Loucy (cell line): ENCODE data around the gene TLR9.

Experiments
- H2AFZ ChIP-seq: fragments of 200-600 bp; sonication (generic); 2 replicates; pipeline ENCODE4 v1.6.0; 2016; ENCODE audit warnings: antibody characterized with exemption, mild to moderate bottlenecking, low read length, moderate library complexity
- H3F3A ChIP-seq: fragments of 200-600 bp; 2 replicates; pipeline ENCODE4 v1.6.0; 2016; ENCODE audit warnings: antibody characterized with exemption, low read depth, mild to moderate bottlenecking
- H3K27me3 ChIP-seq: fragments of 200-600 bp; sonication (generic); 2 replicates; pipeline ENCODE4 v1.6.1; 2014; ENCODE audit warnings: low read length, mild to moderate bottlenecking; ENCODE audit not compliant: insufficient read depth, poor library complexity, severe bottlenecking
- H3K36me3 ChIP-seq: fragments of 200-600 bp; sonication (generic); 2 replicates; pipeline ENCODE4 v1.6.1; 2016; ENCODE audit warnings: low read length; ENCODE audit not compliant: insufficient read depth
- H3K4me1 ChIP-seq: fragments of 200-600 bp; sonication (generic); 2 replicates; pipeline ENCODE4 v1.5.1; 2014; ENCODE audit warnings: low read length, mild to moderate bottlenecking; ENCODE audit not compliant: insufficient read depth, poor library complexity, severe bottlenecking
- H3K4me2 ChIP-seq: fragments of 200-600 bp; sonication (generic); 2 replicates; pipeline ENCODE4 v1.6.0; 2014; ENCODE audit warnings: antibody characterized with exemption, low read length, low read depth, mild to moderate bottlenecking; ENCODE audit not compliant: poor library complexity, severe bottlenecking
- H3K4me3 ChIP-seq: fragments of 200-600 bp; sonication (generic); 2 replicates; pipeline ENCODE4 v1.5.1; 2014; ENCODE audit warnings: low read length, mild to moderate bottlenecking, mixed read lengths; ENCODE audit not compliant: poor library complexity, severe bottlenecking
- H3K79me2 ChIP-seq: fragments of 200-600 bp; sonication (generic); 2 replicates; pipeline ENCODE4 v1.6.1; 2014; ENCODE audit warnings: low read length; ENCODE audit not compliant: insufficient read depth
- H3K9ac ChIP-seq: fragments of 200-600 bp; sonication (generic); 2 replicates; pipeline ENCODE4 v1.6.0; 2014; ENCODE audit warnings: mild to moderate bottlenecking, low read depth, low read length, moderate library complexity; ENCODE audit not compliant: poor library complexity, severe bottlenecking
- H3K9me2 ChIP-seq: fragments of 200-600 bp; sonication (generic); replicated peaks from 2 replicates; pipeline ENCODE4 v1.6.1; 2016; ENCODE audit warnings: low read depth, low read length, mixed read lengths
- H3K9me3 ChIP-seq: fragments of 200-600 bp; sonication (generic); 2 replicates; pipeline ENCODE4 v1.6.1; 2014; ENCODE audit warnings: mild to moderate bottlenecking, antibody characterized with exemption, low read length, low read depth; ENCODE audit not compliant: insufficient read depth
- H4K20me1 ChIP-seq: fragments of 200-600 bp; sonication (generic); 2 replicates; pipeline ENCODE4 v1.6.0; 2014; ENCODE audit warnings: antibody characterized with exemption, low read length, mild to moderate bottlenecking; ENCODE audit not compliant: insufficient read depth, poor library complexity, severe bottlenecking
- CTCF ChIP-seq: fragments of 200-600 bp; sonication (generic); conservative IDR thresholded peaks from 2 replicates; pipeline ENCODE4 v1.5.1; 2014; ENCODE audit warnings: mild to moderate bottlenecking, antibody characterized with exemption, low read length
- EZH2phosphoT487 ChIP-seq: fragments of 200-600 bp; IDR thresholded peaks from 2 replicates; pipeline ENCODE4 v1.6.1; 2018; ENCODE audit warnings: antibody characterized with exemption, mild to moderate bottlenecking, moderate library complexity, borderline replicate concordance

TLR9 gene

GRCh38 chr3:52191663-52192062 lies 33.8 kb downstream of the TLR9 start:
- H2AFZ ChIP-seq: no peak overlapping the region
- no peaks in the 10 kb centered on the region for H3K79me2 ChIP-seq
- H3K9ac ChIP-seq: no peak overlapping the region
- no peak overlapping the region for H3K4me3 ChIP-seq
- H3K4me1 ChIP-seq: no peaks in the 10 kb centered on the region
- no peaks in the 10 kb centered on the region for H3F3A ChIP-seq
- no peak for TF ChIP-seq CTCF
- TF ChIP-seq EZH2phosphoT487: no peak
- H3K9me2 ChIP-seq: no peaks in the 10 kb centered on the region
- H3K27me3 ChIP-seq: no peaks in the 10 kb centered on the region
- H3K9me3 ChIP-seq: no peaks in the 10 kb centered on the region
- no peak overlapping the region for H3K4me2 ChIP-seq
- no peaks in the 10 kb centered on the region for H4K20me1 ChIP-seq
- H3K36me3 ChIP-seq: no peaks in the 10 kb centered on the region

DNA sequence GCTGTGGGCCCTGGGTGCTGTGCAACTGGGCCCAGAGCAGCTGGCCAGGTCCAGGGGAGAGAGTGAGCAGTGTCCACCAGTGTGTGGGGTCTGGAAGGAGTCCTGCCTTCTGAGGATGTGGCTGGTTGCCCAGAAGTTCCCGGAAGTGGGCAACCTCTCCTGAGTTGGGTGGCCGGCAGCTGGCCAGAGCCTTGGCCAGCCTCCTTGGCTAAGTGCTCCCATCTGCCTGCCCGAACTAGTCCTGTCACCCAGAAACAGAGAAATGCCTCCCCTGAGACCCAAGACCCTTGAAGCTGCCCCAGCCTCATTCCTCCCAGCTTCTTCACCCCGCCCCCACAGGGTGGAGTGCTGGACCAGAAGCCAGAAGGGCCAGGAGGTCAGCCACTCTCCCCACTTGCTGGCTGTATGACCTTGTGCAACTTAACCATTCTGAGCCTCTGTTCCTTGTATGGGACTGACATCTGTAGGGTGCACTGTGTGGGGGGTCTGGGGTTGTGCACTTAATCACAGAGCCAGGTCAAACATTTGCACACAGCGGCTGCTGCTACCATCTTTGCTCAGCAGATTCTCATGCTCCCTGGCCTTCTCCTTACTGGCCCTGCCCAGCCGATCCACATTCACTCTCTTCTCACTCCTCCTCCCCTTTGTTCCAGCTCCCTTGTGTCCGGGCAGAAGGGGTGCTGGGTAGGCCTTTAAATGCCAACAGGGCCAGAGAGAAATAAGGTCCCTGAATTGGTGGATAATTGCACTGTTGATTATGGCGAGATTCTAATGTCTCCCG lies 35.0 kb downstream of the TLR9 start:
- no peaks in the 10 kb centered on the region for H3F3A ChIP-seq
- H3K4me1 ChIP-seq: no peaks in the 10 kb centered on the region
- H4K20me1 ChIP-seq: no peaks in the 10 kb centered on the region
- no peaks in the 10 kb centered on the region for H3K9me3 ChIP-seq
- H3K4me3 ChIP-seq: no peak overlapping the region
- H3K9ac ChIP-seq: no peak overlapping the region
- no peaks in the 10 kb centered on the region for H3K36me3 ChIP-seq
- TF ChIP-seq CTCF (no peak), EZH2phosphoT487 (no peak)
- H3K79me2 ChIP-seq: no peaks in the 10 kb centered on the region
- no peak overlapping the region for H2AFZ ChIP-seq
- H3K27me3 ChIP-seq: no peaks in the 10 kb centered on the region
- no peaks in the 10 kb centered on the region for H3K9me2 ChIP-seq
- H3K4me2 ChIP-seq: no peak overlapping the region

GRCh38 chr3:52188556-52188955 lies 36.9 kb downstream of the TLR9 start:
- H3K9ac ChIP-seq: no peak overlapping the region
- no peaks in the 10 kb centered on the region for H4K20me1 ChIP-seq
- H3K4me1 ChIP-seq: no peaks in the 10 kb centered on the region
- no peaks in the 10 kb centered on the region for H3K9me2 ChIP-seq
- H3K36me3 ChIP-seq: no peaks in the 10 kb centered on the region
- no peak for TF ChIP-seq EZH2phosphoT487
- no peak for TF ChIP-seq CTCF
- H3F3A ChIP-seq: no peaks in the 10 kb centered on the region
- H3K4me2 ChIP-seq: no peak overlapping the region
- H3K9me3 ChIP-seq: no peaks in the 10 kb centered on the region
- H3K27me3 ChIP-seq: no peaks in the 10 kb centered on the region
- no peak overlapping the region for H3K4me3 ChIP-seq
- H2AFZ ChIP-seq: no peak overlapping the region
- no peaks in the 10 kb centered on the region for H3K79me2 ChIP-seq
